Embryonic facial prominence (tissue), 1 donor: ENCODE measurements around the gene SNCB.
A peak's percentile ranks its signal among the peaks of the same experiment; 100 is the strongest.
"Not testable (repeated sequence)": the region's sequence is repeated elsewhere in the genome, so short reads cannot be mapped to it uniquely, and the experiment has no call there.

Source experiments
- DNase-seq: peaks from one replicate; pipeline ENCODE4 v3.0.0-alpha.2; 2016; ENCODE audit errors: extremely low spot score

Gene SNCB

DNA sequence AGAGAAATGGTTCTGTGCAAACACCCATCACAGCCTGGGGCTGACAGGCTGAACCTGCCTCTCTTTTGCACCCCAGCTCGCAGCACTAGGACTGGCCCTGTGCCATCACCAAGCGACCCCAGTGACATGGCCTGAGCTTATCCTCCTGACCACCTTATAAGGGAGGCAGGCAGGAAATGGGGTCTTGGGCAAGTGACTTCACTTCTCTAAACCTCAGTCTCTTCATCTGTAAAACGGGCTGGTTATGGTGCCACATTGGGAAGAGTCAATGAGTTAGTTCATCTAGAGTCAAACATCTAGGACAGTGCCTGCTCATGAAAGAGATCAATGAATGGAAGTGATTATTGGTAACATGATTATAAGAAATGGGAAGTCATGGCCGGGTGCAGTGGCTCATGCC is 6.2 kb downstream of the SNCB start:
- no peak for DNase-seq

- no peak for DNase-seq
These were observed 8.7 kb downstream of the SNCB start for GRCh38 chr5:176621661-176622079.

GRCh38 chr5:176620333-176620981 is 9.9 kb downstream of the SNCB start:
- no peak for DNase-seq

GRCh38 chr5:176619569-176620332 is 10.6 kb downstream of the SNCB start:
- no peak for DNase-seq

DNA sequence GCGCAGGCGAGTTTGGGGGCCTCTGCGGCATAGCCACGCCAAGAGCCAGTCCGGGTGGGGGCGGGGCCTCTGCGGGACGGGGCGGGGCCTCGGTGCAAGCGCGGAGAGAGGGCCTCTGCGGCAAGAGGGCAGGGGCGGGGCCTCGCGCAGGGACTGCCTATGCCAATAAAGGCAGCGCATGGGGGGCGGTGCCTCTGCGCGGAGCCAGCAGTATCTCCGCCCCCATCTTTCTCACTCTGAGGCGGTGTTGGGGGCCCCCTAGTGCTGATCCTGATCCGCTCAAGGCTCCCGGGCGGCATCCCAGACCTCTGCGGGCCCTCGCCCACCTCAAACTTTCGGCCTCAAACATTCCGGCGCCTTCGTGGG is 11.1 kb downstream of the SNCB start:
- DNase-seq = no peak

DNA sequence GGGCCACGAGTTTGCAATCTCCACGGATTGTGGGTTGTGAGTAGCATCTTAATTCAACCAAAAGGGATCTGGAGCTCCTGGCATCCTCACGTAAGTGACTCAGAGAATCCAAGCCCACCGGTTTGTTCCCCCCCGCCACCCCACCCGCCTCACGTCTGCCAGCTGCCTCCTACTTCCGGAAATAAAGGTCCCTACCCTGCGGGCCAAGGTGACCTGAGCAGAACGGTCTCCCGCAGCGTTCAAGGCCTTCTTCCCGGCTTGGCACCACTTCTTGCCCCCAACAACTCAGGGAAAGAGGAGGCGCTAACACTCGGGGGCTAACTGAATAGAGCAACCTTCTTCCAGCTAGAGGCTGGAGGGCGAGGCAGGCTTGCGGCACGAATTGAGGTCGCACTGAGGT is 11.6 kb downstream of the SNCB start:
- DNase-seq = no peak

- DNase-seq = no peak
These were observed 13.8 kb downstream of the SNCB start for GRCh38 chr5:176616511-176616910.

GRCh38 chr5:176614805-176615478 is 15.4 kb downstream of the SNCB start:
- DNase-seq = no peak

GRCh38 chr5:176612855-176613254 is 17.5 kb downstream of the SNCB start:
- no peak for DNase-seq

DNA sequence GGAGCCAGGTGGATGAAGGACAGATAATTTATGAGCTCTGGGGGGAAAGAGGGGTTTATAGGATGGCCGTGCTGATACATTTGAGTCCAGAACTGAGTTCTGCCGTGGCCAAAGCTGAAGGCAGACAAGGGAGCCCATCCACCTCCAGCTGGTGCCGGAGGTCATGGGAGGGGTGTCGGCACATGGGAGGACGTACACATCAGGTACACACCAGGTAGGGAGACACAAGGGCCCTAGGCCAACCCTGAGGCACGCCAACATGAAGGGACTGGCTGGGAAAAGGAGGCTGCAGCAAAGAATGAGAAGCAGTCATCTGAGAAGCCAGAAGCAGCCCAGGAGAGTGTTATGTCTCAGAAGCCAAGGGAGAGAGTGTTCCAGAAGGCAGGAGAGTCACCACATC is 18.3 kb downstream of the SNCB start:
- no peak for DNase-seq

GRCh38 chr5:176611435-176611834 is 18.9 kb downstream of the SNCB start:
- peak; percentile 40 for DNase-seq

- DNase-seq = no peak
These were observed 19.9 kb downstream of the SNCB start for GRCh38 chr5:176610435-176610773.

- DNase-seq = peak; percentile 31
These were observed 20.5 kb downstream of the SNCB start, which contains the start of gene GPRIN1 for GRCh38 chr5:176609724-176610434. Gene GPRIN1, minus strand, starts transcription at chr5:176610156. Its CDS starts 10,322 bp downstream, at chr5:176599834.

DNA sequence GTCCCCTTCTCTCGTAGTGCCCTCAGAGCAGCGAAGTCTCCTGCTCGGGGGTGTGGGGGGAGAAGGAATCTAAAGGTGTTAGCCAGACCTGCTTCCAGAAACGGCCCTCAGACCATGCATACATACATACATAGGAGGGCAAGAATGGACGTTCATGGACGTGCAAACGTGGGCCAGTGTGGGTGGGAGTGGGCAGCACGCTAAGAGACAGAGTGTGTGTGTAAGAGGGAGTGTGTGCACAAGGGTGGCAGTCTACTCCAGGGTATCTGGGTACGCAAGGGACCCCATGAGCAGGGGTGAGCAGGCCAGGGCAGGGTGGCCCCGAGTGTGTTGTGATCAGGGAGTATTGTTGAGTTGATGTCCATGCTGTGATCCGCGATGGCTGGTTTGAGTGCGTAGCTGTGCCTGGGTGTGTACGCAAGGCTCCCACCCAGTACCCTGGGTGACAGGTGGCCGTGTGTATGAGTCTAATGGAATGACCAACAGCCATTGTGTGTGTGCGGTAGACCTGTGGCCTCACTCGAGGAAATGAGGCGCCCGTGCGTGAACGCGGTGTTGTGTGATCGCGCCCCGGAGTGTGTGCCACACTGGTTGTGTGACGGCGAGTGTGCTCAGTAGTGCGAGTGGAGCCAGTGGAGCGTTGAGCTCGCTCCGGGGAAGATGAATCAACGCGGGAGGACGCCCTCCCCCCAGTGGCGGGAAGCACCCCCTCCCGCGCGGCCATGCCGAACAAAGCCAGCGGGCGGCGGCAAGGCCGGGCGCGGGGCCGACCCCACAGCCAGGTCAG is 21.2 kb downstream of the SNCB start:
- DNase-seq = no peak

GRCh38 chr5:176608142-176608705 is 22.1 kb downstream of the SNCB start:
- no peak for DNase-seq

GRCh38 chr5:176606875-176607274 is 23.5 kb downstream of the SNCB start:
- DNase-seq = no peak

- DNase-seq = no peak
These were observed 24.3 kb downstream of the SNCB start for GRCh38 chr5:176606032-176606431.

GRCh38 chr5:176603091-176603490 is 27.2 kb downstream of the SNCB start:
- no peak for DNase-seq

GRCh38 chr5:176601901-176602482 is 28.3 kb downstream of the SNCB start:
- DNase-seq = no peak

DNA sequence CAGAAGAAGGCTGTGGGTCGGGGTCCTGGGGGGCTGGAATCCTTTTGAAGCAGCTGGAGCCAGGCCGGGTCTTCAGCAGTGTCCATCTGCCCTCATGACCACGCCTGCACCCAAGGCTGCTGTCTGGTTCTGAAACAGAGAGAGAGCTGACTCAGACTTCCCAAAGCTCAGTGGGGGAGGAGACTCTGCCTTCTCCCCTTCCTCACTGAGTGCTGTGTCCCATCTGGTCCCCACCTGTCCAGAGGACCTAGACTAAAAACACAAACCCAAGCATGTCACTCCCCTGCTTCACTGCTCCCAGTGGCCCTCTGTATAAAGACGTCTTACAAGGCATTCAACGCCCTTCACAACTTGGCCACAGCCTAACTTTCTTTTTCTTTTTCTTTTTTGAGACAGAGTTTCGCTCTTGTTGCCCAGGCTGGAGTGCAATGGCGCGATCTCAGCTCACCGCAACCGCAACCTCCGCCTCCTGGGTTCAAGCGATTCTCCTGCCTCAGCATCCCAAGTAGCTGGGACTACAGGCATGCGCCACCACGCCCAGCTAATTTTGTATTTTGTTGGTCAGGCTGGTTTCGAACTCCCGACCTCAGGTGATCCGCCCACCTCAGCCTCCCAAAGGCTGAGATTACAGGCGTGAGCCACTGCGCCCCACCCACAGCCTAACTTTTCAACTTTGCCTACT is 30.4 kb downstream of the SNCB start:
- not testable (repeated sequence) for DNase-seq
